ENCODE measurements around the gene KLHDC4.

DNA sequence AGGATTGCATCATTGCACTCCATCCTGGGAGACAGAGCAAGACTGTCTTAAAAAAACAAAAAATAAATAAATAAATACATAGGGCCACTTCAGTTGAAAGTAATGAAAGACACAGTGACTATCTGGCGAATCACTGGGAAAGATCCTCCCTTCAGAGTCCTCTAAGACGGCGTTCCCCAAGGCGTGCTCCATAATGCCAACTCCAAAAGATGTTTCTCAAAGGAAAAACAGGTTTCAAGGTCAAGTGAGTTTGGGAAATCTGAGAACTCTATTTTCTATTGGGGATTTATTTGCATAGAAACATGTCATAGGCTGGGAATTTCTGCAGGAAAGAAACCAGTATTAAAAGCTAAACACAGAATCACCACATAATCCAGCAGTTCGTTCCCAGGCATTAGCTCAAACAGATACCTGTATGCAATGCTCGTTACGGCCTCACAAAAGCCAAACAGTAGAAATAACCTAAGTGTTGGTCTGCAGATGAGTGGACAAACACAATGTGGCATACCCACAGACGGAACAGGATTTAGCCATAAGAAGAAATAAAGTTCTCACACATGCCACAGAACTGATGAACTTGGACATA is 7.9 kb downstream of the KLHDC4 start:
- no peak for TF ChIP-seq JUND (IDR thresholded peaks at IDR 0.05)
- TF ChIP-seq YY1 (IDR thresholded peaks at IDR 0.05) = no peak
- TF ChIP-seq, protein P1, sequence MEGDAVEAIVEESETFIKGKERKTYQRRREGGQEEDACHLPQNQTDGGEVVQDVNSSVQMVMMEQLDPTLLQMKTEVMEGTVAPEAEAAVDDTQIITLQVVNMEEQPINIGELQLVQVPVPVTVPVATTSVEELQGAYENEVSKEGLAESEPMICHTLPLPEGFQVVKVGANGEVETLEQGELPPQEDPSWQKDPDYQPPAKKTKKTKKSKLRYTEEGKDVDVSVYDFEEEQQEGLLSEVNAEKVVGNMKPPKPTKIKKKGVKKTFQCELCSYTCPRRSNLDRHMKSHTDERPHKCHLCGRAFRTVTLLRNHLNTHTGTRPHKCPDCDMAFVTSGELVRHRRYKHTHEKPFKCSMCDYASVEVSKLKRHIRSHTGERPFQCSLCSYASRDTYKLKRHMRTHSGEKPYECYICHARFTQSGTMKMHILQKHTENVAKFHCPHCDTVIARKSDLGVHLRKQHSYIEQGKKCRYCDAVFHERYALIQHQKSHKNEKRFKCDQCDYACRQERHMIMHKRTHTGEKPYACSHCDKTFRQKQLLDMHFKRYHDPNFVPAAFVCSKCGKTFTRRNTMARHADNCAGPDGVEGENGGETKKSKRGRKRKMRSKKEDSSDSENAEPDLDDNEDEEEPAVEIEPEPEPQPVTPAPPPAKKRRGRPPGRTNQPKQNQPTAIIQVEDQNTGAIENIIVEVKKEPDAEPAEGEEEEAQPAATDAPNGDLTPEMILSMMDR (IDR thresholded peaks at IDR 0.05; ENCODE audit: low read depth, low read length, missing input control) = no peak
- no peak for TF ChIP-seq FOXA1 (IDR thresholded peaks at IDR 0.05)
- TF ChIP-seq, protein P2, sequence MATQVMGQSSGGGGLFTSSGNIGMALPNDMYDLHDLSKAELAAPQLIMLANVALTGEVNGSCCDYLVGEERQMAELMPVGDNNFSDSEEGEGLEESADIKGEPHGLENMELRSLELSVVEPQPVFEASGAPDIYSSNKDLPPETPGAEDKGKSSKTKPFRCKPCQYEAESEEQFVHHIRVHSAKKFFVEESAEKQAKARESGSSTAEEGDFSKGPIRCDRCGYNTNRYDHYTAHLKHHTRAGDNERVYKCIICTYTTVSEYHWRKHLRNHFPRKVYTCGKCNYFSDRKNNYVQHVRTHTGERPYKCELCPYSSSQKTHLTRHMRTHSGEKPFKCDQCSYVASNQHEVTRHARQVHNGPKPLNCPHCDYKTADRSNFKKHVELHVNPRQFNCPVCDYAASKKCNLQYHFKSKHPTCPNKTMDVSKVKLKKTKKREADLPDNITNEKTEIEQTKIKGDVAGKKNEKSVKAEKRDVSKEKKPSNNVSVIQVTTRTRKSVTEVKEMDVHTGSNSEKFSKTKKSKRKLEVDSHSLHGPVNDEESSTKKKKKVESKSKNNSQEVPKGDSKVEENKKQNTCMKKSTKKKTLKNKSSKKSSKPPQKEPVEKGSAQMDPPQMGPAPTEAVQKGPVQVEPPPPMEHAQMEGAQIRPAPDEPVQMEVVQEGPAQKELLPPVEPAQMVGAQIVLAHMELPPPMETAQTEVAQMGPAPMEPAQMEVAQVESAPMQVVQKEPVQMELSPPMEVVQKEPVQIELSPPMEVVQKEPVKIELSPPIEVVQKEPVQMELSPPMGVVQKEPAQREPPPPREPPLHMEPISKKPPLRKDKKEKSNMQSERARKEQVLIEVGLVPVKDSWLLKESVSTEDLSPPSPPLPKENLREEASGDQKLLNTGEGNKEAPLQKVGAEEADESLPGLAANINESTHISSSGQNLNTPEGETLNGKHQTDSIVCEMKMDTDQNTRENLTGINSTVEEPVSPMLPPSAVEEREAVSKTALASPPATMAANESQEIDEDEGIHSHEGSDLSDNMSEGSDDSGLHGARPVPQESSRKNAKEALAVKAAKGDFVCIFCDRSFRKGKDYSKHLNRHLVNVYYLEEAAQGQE (IDR thresholded peaks at IDR 0.05) = no peak
- TF ChIP-seq, protein P3, sequence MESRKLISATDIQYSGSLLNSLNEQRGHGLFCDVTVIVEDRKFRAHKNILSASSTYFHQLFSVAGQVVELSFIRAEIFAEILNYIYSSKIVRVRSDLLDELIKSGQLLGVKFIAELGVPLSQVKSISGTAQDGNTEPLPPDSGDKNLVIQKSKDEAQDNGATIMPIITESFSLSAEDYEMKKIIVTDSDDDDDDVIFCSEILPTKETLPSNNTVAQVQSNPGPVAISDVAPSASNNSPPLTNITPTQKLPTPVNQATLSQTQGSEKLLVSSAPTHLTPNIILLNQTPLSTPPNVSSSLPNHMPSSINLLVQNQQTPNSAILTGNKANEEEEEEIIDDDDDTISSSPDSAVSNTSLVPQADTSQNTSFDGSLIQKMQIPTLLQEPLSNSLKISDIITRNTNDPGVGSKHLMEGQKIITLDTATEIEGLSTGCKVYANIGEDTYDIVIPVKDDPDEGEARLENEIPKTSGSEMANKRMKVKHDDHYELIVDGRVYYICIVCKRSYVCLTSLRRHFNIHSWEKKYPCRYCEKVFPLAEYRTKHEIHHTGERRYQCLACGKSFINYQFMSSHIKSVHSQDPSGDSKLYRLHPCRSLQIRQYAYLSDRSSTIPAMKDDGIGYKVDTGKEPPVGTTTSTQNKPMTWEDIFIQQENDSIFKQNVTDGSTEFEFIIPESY (IDR thresholded peaks at IDR 0.05) = no peak
- TF ChIP-seq NR2F2 (IDR thresholded peaks at IDR 0.05) = no peak
- no peak for TF ChIP-seq RAD21 (IDR thresholded peaks at IDR 0.05)
- TF ChIP-seq, protein P4, sequence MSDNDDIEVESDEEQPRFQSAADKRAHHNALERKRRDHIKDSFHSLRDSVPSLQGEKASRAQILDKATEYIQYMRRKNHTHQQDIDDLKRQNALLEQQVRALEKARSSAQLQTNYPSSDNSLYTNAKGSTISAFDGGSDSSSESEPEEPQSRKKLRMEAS (IDR thresholded peaks at IDR 0.05) = no peak
- no peak for TF ChIP-seq TAF1 (conservative IDR thresholded peaks at IDR 0.05)
- no peak for TF ChIP-seq SP1 (IDR thresholded peaks at IDR 0.05)
- TF ChIP-seq, protein P5, sequence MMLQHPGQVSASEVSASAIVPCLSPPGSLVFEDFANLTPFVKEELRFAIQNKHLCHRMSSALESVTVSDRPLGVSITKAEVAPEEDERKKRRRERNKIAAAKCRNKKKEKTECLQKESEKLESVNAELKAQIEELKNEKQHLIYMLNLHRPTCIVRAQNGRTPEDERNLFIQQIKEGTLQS (IDR thresholded peaks at IDR 0.05) = no peak
- TF ChIP-seq RXRA (IDR thresholded peaks at IDR 0.05) = no peak

Data from liver (tissue), 3 donors.